IPS DF 4.7 (cell line): ENCODE measurements around the gene PTDSS2.
"Not testable (repeated sequence)": the region's sequence is repeated elsewhere in the genome, so short reads cannot be mapped to it uniquely, and the experiment has no call there.

Source experiments
- DNase-seq: peaks from one replicate; pipeline ENCODE4 v3.0.0-alpha.2; 2013; ENCODE audit warnings: low spot score; ENCODE audit errors: extremely low read depth

PTDSS2 gene

DNA sequence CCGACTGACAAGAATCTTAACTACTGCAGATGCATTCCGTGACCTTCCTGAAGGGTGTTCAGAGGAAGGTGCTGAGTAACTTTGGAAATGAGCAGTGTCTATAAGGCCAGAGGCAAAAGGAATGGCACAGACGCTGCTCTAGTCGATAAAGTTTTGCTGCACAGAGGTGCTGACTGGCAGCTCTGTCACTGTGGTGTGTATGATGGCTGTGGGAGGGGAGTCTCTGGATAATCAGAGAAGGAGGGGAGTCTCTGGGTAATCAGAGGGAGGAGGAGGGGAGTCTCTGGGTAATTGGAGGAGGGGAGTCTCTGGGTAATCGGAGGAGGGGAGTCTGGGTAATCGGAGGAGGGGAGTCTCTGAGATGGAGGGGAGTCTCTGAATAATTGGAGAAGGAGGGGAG is 18.4 kb downstream of the PTDSS2 start:
- no peak for DNase-seq

DNA sequence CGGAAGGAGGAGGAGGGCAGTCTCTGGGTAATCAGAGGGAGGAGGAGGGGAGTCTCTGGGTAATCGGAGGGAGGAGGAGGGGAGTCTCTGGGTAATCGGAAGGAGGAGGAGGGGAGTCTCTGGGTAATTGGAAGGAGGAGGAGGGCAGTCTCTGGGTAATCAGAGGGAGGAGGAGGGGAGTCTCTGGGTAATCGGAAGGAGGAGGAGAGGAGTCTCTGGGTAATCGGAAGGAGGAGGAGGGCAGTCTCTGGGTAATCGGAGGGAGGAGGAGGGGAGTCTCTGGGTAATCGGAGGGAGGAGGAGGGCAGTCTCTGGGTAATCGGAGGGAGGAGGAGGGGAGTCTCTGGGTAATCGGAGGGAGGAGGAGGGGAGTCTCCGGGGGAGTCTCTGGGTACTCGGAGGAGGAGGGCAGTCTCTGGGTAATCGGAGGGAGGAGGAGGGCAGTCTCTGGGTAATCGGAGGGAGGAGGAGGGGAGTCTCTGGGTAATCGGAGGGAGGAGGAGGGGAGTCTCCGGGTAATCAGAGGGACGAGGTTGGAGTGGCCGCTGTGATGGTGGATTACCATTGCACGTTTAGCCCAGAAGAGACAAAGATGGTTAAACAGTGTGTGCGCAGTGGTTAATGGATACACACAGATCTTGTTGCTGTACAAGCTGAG is 19.1 kb downstream of the PTDSS2 start:
- DNase-seq: not testable (repeated sequence)

DNA sequence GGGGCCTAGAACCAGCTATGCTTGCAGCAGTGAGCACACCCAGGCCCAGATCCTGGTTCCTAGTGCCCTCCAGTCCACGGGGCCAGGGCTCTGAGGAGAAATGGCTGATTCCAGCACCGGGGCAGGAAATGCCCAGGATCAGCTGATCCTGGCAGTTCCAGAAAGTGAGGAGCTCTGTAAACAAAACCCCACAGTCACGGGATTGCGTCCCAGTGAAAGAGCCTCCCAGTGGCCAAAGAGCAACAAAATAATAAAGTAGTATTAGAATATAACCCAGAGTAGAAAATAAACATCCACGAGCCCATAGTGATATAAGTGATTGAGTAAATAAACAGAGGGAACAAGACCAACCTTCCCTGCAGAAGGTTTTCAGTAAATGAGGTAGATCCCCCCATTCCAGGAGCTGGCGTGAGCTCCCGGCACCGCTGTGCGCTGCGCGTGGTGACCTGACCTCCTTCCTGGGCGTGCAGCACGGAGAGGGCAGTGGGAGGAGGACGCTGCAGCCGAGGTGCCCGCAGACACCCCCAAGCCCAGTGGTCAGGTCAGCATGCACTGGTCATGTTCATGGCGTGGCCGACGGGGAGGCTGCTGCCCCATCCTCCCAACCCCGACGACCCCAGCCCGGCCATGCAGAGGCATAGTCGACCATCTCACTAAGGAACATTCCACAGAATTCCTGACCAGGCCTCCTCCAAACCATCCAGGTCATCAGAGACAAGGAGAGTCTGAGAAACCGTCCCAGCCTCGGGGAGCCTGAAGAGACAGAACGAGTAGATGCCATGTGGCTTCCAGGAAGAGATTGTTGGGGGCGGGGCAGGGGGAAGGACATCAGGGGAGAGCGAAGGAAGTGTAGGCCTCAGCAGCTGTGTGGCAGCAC is 19.8 kb downstream of the PTDSS2 start:
- DNase-seq: no peak

DNA sequence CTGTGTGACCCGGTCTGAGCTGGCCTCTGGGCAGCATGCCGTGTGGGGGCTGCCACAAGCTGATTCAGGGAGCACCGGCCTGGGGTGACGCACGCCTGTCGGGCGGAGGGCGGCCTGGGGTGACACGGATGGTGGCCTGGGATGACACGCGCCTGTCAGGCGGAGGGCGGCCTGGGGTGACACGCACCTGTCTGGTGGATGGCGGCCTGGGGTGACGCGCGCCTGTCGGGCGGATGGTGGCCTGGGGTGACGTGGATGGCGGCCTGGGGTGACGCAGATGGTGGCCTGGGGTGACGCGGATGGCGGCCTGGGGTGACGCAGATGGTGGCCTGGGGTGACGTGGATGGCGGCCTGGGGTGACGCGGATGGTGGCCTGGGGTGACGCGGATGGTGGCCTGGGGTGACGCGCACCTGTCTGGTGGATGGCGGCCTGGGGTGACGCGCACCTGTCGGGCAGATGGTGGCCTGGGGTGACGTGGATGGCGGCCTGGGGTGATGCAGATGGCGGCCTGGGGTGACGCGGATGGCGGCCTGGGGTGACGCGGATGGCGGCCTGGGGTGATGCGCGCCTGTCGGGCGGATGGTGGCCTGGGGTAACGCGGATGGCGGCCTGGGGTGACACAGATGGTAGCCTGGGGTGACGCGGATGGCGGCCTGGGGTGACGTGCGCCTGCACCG is 21.5 kb downstream of the PTDSS2 start:
- no peak for DNase-seq

DNA sequence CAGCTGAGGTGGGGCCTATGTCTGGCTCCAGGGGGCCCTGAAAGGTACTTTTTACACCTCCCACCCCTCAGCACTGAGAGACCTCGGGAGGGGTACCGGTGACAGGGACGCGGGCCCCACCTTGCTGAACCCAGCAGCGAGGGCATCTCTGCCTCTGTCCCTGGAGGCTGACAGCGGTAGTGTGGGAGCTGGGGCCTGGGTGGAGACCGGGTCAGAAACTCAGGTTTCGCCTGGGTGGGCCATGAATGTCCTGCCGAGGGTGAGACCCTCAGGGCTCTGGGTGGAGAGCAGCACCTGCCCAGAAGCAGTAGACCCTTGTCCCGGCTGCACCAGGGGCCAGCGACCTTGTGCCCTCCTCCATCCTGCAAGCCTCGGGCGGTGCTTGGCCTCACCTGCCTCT is 22.2 kb downstream of the PTDSS2 start:
- DNase-seq: no peak

DNA sequence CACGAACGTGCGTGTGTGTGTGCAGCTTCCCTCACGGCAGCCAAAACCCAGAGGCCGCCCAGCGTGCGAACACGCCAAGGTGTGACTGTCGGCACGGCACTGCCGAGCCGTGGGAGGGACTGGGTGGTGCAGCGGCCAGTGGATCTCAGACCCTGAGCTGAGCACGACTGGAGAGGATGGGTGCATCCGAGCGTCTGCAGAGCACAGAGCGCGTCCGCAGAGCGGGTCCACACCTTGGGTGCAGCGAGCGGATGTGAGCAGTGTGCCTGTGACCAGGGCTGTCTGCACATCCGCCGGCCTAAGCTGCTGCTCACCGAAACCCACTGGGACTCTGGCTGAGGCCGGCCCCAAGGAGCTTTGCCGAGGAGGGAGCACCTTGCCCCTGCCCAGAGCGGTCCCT is 22.7 kb downstream of the PTDSS2 start:
- no peak for DNase-seq

DNA sequence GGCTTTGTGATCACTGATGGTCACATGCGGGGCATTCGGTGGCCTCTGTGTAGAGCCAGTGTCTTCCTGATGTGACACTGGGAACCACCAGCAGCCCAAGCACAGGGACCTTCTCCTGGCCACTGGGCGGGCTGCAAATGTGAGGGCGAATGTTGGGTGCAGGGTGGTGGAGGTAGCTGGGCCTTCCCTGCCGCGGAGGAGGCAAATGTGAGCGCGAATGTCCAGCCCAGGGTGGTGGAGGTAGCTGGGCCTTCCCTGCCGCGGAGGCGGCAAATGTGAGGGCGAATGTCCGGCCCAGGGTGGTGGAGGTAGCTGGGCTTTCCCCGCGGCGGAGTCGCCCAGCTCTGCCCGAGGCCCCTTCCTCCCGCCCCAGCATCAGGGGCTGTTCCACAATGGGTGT is 23.3 kb downstream of the PTDSS2 start:
- no peak for DNase-seq

DNA sequence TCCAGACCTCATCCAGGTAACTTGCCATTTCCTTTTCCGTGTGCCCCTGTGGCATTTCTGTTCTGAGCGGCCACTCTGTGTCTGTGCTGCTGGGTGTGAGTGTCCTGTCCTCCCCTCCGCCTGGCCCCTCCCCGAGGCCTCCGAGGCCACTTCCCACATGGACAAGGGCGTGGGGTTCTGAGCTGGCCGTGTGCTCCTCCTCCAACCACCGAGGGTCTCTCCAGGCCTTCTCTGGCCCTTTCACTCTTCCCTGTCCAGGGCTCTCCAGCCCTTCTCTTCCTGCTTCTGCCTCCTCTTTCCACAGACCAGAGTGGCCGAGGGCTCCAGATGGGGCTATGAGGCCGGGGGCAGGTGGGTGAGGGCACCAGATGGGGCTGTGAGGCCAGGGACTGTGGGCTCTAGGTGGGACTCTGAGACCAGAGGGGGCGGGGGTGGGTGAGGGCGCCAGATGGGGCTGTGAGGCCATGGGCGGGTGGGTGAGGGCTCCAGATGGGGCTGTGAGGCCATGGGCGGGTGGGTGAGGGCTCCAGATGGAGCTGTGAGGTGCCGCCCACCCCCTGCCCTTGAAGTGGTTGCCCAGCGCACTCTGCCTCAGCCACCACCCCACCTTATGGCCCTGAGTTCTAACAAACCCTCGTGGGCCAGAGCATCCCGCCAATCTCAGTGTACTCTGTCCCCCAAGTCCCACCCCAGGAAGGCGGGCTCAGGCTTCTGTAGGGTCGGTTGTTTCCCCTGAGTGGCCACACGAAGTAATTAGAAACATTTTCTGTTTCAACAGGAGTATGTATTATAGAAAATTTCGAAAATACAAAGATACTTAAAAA is 24.1 kb downstream of the PTDSS2 start:
- no peak for DNase-seq

DNA sequence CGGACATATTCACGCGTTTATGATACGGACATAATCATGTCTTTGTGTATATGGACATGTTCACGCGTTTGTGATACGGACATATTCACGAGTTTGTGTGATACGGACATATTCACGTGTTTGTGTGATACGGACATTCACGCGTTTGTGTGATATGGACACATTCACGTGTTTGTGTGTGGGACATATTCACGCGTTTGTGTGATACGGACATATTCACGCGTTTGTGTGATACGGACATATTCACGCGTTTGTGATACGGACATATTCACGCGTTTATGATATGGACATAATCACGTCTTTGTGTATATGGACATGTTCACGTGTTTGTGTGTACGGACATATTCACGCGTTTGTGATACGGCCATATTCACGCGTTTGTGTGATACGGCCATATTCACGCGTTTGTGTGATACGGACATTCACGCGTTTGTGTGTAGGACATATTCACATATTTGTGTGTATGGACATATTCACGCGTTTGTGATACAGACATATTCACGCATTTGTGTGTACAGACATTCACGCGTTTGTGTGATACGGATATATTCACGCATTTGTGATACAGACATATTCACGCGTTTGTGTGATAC is 24.9 kb downstream of the PTDSS2 start:
- DNase-seq: no peak

DNA sequence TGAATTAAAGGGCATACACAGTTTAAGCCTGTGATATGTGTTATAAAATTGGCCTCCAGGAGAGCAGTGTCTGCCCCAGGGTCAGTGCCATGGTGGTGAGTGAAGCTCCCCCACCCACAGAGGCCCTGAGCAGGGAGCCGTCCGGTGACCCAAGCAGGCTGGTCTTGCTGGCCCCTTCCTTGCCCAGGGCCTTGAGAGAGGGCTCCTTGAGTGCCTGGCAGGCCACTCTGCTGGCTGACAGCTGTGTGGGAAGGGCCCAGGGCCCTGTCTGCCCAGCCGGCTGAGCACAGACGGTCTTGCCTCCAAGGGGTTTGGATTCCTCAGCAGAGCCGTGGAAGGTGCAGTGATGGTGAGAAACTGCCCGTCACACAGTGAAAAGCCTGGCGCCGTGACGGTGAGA is 25.9 kb downstream of the PTDSS2 start:
- DNase-seq: no peak

DNA sequence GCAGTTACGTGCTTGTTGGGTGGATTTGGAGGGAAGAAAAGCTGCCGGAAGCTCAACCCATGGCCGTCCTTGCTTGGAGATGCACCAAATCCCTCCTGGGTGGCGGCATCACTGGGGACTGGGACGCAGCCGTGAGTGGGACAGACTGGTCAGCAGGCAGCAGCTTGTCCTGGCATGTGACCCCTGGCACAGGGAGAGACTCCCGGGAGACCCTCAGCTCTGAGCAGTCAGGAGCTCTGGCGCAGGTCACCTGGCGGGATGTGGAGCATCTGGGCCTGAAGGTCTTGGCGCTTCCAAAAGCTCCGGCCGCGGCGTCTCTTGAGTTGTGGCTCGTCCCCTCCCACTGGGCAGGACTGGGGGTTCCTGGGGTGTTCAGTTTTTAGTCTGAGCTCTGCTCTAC is 26.3 kb downstream of the PTDSS2 start:
- DNase-seq: no peak

DNA sequence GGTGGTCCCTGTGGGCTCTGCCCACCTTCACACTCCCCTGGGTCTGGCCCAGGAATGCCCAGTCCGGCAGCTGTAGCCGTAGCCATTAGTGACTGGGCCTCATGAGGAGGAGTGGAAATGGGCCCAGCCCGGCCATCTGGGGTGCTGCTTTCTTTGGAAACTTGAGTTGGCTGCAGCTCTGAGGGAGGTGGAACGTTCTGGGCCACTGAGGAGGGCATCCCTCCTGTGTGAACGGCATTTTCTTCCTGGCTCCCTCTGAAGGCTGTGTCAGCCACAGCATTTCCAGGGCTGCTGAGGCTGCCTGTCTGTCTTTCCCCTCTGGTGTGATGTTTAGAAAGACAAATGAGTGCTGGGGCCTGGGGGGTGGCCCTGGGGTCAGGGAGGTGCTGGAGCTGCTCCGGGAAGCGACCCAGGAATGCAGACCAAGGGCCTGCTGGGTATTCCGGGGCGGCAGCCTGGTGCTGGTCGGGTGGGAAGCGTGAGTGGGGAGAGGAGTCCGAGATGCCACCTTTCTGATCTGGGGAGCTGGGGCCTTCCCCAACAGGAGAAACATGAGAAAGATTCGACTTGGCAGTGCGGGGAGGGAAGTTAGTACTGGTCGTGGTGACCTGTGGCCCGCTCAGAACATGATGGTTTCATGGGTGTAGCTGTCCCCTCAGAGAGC is 27.1 kb downstream of the PTDSS2 start:
- DNase-seq: no peak

DNA sequence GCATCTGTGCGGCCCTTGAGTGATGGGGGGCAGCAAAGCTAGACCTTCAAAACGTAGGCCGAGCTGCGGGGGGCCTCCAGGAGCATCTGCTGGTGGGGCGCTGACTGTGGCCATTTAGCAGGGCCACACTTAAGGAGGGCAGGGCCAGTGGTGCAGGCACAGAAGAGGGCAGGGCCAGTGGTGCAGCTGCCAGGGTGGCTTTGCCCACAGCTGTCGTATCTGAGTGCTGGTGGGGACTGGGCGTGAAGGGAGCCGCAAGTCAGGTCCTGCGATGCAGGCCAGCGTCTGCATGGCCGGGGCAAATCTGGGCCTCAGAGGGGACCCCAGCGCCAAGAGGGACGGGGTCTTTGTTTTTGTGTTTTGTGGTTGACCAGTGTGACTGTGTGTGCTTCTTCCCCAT is 29.2 kb downstream of the PTDSS2 start:
- DNase-seq: no peak

DNA sequence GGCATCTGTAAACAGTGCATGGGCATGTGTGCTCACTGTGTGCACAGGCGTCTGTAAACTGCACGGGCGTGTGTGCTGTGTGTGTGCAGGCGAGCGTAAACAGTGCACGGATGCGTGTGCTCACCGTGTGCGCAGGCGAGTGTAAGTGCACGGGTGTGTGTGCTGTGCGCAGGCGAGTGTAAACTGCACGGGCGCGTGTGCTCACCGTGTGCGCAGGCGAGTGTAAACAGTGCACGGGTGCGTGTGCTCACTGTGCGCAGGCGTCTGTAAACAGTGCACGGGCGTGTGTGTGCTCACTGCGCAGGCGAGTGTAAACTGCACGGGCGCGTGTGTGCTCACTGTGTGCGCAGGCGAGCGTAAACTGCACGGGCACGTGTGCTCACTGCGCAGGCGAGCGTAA is 34.5 kb downstream of the PTDSS2 start:
- no peak for DNase-seq

DNA sequence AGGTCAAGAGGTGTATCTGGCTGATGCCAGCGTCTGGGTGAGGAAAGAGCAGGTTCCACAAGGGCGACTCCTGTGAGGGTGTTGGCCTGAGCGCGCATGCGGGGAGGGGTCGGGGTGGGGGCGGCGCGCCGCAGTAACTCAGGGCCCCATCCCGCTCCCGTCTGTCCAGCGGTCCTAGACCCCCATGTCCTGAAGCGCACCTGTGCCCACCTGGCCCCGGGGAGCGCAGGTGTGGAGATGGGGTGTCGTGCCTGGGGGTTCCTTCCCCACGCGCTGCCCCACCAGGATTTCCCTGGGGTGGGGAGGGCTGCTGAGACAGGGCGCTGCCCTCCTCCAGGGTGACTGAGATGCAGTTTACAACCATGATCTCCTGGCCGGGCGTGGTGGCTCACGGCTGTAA is 36.1 kb downstream of the PTDSS2 start:
- DNase-seq: no peak

DNA sequence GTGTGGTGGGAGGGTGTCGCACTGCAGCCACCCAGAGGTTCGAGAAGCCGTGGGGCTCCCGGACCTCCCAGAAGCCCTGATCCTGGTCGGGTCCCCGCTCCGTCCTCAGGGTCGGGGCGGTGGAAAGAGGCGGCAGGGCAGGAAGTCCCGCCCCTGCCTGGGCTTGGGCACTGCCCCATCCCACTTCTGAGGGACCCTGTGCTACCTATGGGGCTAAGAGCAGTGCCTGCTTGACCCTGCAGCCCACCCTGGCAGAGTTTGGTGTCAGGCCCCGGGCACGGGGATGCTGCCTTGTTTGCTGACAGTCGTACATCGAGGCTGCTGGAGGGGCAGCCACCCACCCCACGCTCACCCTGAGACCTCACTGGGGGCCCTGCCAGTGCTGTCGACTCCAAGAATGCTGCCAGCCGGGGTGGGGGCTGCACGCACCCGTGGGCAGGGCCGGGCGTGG is 37.5 kb downstream of the PTDSS2 start:
- no peak for DNase-seq

DNA sequence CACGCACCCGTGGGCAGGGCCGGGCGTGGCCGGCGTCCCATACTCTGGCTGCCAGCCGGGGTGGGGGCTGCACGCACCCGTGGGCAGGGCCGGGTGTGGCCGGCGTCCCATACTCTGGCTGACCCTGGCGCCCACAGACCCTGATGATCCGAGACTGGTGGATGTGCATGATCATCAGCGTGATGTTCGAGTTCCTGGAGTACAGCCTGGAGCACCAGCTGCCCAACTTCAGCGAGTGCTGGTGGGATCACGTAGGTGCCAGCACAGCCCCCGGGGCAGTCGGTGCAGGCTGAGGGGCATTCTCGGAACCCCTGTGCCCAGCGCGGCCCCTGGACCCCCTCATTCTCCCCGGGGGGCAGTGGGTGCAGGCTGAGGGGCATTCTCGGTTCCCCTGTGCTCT is 38.0 kb downstream of the PTDSS2 start:
- DNase-seq: no peak

DNA sequence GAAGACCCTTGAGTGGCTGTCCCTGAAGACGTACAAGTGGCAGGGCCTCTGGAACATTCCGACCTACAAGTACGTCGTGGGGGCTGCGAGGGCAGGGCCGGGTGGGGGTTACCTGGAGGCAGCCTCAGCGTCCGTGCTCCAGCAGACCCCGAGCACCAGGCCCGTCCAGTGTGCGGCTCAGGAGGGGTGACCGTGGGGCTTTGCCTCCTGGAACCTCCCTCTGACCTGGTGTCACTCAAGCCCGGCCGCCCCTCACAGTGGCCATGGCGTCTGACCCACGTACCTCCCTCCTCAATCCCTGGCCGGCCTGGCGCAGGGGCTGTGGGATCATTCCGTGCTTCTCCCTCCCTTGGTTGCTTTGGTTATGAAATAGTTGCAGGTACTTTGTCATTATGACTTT is 38.5 kb downstream of the PTDSS2 start:
- no peak for DNase-seq

DNA sequence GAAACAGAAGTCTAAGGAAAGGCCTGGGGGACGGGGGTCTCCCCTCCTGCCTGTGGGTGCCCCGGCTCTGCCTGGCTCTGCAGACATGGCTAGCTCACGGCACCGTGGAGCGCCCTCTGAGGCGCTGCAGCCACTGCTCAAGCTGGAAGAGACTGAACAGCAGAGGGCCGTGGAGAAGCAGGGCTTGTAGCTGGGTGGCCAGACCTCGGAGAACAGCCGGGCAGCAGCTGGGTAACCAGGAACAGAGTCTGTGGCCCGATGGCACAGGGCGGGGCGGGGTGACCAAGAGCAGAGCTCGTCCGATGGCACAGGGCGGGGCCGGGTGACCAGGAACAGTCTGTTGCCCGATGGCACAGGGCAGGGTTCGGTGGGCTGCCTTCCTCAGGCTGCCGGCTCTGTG is 38.9 kb downstream of the PTDSS2 start:
- no peak for DNase-seq

DNA sequence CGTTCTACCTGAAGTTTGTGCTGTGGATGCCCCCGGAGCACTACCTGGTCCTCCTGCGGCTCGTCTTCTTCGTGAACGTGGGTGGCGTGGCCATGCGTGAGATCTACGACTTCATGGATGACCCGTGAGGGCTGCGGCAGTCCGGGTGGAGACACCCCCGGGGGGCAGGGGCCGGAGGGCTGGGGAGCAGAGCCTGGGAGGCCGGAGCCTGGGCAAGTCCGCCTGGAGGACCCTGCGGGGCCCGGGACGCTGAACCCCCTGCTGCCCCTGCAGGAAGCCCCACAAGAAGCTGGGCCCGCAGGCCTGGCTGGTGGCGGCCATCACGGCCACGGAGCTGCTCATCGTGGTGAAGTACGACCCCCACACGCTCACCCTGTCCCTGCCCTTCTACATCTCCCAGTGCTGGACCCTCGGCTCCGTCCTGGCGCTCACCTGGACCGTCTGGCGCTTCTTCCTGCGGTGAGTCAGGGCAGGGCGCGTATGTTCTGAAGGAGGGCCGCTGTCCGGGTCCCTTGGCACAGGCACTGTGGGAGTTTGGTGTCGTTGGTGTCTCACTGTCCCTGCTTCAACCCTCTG is 39.6 kb downstream of the PTDSS2 start:
- no peak for DNase-seq
